ENCODE results near the gene MROH2A.

The MROH2A gene

GRCh38 chr2:233802132-233802815 lies 24.1 kb downstream of the MROH2A start:
- DNase-seq: no peak

DNA sequence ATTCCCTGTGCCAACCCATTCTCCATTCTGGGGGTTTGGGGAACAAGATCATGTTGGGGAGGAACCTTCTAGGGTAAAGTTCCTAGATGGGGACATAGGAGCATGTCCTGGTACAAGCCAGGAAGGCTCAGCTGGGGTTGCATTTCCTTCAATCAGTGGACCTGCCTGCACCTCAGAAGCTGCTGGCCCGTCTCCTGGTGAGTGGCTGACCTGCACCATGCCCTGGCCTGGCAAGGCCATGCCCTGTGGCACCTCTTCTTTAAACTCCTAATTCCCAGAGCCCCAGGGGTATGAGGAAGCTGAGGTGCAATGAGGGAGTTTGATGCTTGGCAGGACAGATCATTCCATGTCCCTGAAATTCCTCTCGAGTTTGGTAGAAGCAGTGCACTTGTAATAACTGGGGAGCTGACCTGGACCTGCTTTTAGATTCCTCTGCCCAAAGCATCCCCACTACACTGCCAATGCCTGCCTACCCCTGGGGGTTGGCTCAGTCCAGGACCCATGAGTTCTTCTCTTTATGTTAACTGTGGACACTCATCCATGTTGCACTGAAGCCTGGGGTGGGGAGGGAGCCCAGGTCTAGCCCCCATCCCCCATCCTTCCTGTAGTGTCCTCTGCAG lies 25.3 kb downstream of the MROH2A start:
- no peak for DNase-seq

- DNase-seq: no peak
Observed at GRCh38 chr2:233803994-233804393, 25.9 kb downstream of the MROH2A start.

- DNase-seq: no peak
Observed at GRCh38 chr2:233807215-233807865, 29.2 kb downstream of the MROH2A start.

DNA sequence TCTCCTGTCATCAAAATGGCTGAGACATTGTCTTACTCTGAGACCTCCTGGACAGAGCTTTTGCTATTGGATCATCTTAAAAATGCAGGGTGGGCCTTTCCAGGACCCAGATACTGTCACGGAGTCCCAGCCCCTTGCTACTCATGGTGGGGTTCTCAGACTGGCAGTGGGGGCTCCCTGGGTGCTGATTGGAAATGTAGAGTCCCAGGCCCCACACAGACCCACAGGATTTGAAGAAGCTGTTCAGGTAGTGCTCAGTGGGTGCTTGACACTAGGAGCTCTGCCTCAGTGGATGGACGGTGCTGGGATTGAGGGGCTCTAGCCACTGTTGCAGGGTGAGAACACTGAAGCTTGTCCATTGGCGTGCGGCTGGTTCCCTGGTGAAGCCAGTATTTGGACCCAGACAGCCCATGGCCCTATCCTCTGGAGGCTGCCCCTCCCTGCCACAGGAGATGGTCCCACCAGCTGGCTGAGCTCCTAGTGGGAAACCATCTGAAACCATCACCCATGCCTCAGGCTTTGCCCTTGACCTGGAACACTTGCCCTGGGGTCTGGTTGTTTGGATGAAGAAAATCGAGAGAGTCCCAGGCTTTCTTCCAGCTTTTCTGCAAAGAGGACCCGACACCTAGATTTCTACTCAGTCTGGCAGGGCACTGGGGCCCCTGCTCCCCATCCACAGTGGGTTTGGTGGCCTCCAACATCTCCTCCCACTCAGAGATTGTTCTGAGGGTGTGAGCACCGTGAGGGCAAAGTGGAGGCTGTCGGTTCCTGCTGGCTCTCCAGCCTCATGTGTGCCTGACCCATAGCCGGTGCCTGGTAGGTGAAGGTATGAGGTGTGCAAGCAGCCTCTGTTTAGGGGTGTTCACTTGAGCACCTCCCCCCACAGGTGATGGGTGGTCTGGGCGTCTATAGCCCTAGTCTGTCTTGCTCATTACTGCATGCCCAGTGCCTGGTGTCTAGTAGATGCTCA lies 30.1 kb downstream of the MROH2A start:
- no peak for DNase-seq

- no peak for DNase-seq
Observed at GRCh38 chr2:233810385-233810784, 32.3 kb downstream of the MROH2A start.

GRCh38 chr2:233811087-233811486 lies 33.0 kb downstream of the MROH2A start:
- DNase-seq: no peak

DNA sequence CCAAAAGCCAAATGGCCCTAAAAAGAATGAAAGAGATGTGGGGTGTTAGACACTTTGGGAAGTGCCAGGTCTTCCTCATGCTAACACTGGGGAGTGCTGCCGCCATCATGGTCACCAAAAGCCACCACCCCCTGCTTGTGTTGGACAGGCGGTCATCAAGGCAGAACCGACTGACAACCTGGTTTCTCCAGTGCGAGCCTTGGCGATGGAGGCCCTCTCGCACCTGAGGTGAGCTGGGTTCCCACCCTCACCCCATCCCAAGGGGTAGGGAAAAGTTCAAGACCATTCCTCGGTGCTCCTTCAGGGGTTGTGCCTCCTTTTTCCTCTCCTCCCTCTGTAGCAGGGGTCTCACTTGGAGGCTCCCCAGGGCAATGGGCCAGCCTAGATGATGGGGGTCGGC lies 33.6 kb downstream of the MROH2A start:
- no peak for DNase-seq

- DNase-seq: no peak
Observed at GRCh38 chr2:233813236-233814055, 35.3 kb downstream of the MROH2A start.

DNA sequence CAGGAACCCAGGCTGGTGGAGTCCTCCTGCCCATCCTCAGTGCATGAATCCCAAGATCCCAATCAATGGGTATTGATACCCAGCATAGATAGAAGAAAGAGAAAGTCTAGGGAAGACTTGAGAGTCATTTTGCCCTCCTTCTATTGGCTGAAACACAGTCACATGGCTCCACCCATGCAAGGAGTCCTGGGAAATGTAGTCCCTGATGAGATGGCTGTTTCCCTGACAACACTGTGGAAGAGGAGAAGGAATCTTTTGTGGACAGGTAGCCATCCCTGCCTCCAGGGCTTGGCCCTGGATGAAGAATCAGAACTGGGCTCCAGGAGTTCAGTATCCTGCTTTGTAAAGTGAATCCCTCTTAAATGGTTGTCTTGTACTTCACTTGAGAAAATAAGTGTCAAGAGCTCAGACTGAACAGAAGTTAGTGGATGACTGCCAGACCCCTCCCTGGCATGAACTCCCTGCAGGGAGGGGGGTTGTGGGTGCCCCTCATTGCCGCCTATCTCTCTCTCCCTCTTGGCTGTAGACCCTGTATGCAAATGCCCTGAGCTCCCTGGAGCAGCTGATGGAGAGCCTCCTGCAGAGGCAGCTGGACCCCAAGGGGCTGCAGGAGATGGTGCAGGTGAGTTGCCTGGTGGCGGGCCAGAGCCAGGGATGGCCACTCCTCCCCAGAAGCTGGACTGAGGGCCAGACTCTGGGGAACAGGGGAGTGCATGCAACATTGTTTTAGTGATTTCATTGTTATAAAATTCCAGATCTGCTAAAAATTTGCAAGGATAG lies 36.1 kb downstream of the MROH2A start:
- no peak for DNase-seq

- DNase-seq: no peak
Observed at GRCh38 chr2:233815861-233816260, 37.7 kb downstream of the MROH2A start.

DNA sequence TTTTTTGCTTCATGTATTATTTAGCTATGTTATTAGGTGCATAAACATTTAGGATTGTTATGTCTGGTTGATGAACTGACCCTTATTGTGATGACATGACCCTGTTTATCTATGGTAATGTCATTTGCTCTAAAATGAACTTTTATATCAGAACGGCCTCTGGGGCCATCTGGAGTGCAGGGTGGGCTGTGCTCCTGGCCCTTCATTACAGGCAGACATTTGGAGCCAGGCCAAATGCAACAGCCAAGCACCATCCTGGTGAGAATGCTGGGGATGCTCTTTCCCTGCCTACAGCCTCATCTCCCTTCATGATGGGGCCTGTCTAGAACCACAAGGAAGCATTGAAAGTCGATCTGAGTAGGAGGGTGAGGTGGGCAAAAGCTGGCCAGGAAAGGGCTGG lies 38.2 kb downstream of the MROH2A start:
- DNase-seq: no peak

- DNase-seq: no peak
Observed at GRCh38 chr2:233816771-233817170, 38.6 kb downstream of the MROH2A start.

DNA sequence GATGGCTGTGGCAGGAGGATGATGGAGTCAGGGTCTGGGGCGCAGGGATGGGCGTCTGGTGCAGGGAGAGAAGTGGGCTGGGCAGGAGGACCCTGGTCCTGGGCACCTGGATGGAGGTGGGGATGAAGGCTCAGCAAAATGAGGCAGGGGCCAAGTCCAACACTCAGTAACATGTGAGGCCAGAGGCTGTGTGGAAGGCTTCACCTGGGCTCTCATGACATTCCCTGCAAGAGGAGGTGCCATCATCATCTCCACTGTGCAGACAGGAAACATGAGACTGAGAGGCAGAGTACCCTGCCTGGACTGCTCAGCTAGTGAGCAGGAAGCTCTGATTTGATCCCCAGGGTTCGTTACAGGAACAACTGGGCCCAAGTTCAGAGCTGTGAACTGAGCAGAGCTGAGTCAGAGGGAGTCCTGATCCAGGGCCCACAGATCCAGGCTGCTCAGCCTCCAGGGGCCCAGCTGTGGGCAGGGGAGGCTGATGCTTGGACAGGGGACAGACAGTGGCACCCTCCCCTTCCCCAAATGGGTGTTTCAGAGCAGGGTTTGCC lies 39.3 kb downstream of the MROH2A start:
- DNase-seq: no peak

- DNase-seq: no peak
Observed at GRCh38 chr2:233817995-233818638, 40.0 kb downstream of the MROH2A start.

DNA sequence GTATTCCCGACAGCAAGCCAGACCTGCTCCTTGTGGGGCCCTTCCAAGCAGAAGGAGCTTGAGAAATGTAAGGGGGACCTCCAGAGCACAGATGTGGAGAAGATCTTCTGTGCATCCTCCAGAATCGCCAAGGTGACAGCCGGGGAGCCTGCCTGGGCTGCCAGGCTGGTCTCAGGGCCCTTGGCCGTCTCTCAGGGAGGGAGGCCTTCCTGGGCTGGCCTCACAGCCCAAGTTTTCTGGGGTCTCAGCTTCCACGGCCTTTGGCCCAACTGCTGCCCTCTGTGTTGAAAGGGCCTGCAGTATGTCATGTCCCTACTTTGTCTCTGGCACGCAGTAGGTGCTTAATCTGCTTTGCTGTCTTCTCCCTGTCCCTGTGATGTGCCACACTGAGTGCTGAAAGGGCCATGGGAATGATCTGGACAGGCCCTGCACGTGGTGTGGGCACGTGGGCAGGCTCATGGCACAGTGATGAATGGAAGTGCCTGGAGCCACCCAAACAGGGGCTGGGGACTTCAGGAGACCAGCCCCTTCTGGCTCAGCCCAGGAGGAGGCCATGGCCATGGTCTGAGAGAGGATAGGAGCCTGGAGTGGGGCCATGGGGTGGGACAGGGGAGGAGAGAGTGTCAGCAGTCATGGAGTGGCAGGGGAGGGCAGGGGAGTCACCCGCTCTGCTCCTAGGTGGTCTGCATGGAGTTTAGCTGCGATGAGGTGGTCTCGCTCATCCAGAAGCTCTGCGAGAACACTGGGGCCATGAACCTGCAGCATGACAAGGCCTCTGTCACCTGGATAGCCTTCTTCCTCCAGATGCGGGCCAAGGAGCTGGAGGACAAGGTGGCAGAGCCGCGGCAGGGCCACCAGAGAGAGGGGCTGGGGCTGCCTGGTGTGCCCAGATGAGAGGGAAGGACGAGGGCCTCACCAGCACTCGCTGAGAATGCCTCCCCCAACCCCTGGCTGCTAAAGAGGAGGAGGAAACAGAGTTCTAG lies 40.8 kb downstream of the MROH2A start:
- no peak for DNase-seq

- DNase-seq: no peak
Observed at GRCh38 chr2:233819884-233820773, 42.0 kb downstream of the MROH2A start.

- no peak for DNase-seq
Observed at GRCh38 chr2:233820774-233821105, 42.6 kb downstream of the MROH2A start.

Data from T-helper 9 cell (primary cell).